Stimulated activated CD8-positive, alpha-beta memory T cell treated with anti-CD3 and anti-CD28 coated beads, Interleukin-12 subunit alpha, Interleukin-12 subunit beta, amount 100 ng/mL, for 24 hours (primary cell): ENCODE data around the gene CENATAC.
A peak's percentile ranks its signal among the peaks of the same experiment; 100 is the strongest.
"Not testable (repeated sequence)": the region's sequence is repeated elsewhere in the genome, so short reads cannot be mapped to it uniquely, and the experiment has no call there.

Experiments used
- DNase-seq: peaks from one replicate; pipeline ENCODE4 v3.0.0-alpha.2; 2020; ENCODE audit errors: extremely low read depth

The CENATAC gene

DNA sequence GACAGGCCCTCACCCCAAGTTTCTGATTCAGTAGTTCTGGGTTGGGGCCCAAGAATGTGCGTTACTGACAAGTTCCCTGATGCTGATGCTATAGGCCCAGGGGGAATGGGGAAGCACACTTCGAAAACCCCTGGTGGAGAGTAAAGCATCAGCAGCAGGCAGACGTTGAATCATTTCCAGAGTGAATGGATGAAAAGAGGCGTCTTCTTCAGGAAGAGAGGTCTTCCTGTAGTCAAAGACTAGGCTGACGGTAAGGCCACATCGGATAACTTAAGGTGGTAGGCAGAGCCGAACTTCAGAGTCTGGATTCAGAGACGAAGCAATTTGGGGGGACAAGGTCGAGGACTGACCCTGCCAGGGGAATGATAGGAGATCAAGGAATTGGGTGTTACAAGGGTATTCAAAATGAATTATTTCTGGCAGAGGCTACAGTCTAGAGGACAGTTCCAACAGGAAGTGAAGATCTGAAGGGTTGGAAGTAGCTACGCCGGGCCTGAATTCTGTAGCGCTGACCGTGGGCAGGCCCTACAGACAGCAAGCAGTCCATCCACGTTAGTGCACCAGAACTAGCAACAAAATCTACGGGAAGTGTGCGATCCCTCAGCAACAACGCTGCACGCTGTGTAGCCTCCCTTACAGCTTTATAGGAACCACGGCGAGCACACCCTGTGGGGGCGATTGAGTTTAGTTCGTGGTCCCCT, 862 bp upstream of the CENATAC start:
- no peak for DNase-seq

- DNase-seq: no peak
Measured at GRCh38 chr11:118998388-118998717, 415 bp downstream of the CENATAC start.

GRCh38 chr11:118998822-118999221, 884 bp downstream of the CENATAC start:
- no peak for DNase-seq

DNA sequence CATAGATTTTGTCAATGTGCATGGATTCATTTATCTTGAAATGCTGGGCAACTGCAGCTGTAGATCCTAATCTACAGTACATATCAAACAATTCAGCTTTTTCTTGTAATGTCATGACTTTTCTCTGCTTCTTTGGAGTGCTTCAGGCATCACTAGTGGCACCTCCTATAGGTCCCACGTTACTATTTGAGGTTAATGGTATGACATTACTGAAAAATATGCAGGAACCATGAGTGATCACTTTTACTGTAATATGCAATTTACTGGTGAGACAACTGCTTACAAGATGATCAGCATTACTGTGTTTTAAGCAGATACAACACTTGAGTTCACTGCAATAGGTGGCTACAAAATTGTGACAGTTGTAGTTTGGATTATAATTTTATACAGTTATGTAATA, 3.0 kb downstream of the CENATAC start:
- DNase-seq: no peak

DNA sequence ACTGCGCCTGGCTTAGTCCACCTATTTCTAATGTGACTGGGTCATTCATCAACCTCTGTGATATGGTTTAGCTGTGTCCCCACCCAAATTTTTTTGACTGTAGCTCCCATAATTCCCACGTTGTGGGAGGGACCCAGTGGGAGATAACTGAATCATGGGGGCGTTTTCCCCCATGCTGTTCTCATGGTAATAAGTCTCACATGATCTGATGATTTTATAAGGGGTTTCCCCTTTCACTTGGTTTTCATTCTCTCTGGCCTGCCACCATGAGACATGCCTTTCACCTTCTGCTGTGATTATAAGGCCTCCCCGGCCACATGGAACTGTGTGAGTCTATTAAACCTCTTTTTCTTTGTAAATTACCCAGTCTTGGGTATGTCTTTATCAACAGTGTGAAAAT, 8.7 kb downstream of the CENATAC start:
- DNase-seq: no peak

DNA sequence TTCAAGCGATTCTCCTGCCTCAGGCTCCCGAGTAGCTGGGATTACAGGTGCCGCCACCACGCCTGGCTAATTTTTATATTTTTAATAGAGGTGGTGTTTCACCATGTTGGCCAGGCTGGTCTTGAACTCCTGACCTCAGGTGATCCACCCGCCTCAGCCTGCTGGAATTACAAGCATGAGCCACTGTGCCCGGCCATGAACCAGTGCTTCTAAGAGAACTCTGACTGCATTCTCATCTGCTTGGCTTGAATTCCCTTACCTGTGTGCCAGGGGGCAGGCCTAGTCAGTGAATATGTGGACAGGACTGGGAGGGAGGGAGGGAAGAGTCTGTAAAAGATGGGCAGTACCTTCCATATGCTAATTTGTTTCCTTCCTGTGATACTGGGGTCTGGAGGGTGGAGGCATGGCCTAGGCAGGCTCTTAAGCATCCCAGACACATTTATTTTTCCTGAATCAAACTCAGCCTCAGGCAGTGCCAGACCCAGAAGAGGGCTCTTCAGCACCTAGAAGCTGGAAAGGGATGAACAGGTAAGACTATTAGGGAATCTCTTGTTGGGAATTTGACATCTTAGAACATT, 13.6 kb downstream of the CENATAC start:
- DNase-seq: no peak

GRCh38 chr11:119012629-119013170, 14.8 kb downstream of the CENATAC start:
- no peak for DNase-seq

GRCh38 chr11:119014209-119014924, 16.4 kb downstream of the CENATAC start:
- no peak for DNase-seq

- no peak for DNase-seq
Measured at GRCh38 chr11:119015054-119015611, 17.2 kb downstream of the CENATAC start.

DNA sequence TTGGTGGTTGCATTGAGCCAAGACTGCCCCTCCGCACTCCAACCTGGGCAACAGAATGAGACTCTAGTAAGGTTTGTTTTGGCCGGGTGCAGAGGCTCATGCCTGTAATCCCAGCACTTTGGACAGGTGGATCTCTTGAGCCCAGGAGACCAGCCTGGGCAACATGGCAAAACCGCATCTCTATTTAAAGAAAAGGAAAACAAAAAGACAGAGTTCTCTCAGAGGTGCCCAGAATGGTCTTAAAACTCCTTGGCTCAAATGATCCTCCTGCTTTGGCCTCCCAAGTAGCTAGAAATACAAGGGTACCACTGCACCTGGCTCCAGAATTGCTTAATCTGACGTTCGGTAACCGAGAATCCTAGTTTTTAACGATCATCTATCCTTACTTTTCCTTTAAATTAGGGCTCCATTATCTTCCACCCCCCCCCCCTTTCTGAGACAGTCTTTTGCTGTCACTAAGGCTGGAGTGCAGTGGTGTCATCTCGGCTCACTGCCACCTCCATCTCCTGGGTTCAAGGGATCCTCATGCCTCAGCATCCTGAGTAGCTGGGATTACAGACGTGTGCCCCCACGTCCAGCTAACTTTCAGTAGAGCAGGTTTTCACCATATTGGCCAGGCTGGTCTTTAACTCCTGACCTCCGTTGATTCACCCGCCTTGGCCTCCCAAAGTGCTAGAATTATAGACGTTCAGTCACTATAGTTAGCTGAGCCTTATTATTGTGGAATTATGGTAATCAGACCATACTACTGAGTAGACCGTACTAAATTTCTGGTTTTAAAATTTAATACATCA, 18.5 kb downstream of the CENATAC start:
- DNase-seq: no peak

DNA sequence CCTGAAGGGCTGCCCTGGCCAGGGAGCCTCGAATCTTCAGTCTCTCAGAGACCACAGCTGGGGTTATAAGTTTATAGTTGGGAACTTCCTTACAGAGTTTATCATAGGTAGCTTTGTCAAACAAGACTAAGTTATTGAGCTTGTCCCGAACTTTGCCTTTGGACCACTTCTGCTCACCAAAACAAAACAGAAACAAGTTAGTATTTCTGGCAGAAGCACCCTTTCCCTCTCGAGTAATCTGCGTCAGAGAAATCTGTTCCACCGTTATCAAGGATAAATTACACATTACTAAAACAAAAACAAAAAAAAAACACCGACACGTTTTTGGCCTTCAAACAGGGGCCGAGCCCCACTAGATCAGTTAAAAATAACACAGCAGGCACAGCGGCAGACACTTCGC, 19.4 kb downstream of the CENATAC start:
- not testable (repeated sequence) for DNase-seq

DNA sequence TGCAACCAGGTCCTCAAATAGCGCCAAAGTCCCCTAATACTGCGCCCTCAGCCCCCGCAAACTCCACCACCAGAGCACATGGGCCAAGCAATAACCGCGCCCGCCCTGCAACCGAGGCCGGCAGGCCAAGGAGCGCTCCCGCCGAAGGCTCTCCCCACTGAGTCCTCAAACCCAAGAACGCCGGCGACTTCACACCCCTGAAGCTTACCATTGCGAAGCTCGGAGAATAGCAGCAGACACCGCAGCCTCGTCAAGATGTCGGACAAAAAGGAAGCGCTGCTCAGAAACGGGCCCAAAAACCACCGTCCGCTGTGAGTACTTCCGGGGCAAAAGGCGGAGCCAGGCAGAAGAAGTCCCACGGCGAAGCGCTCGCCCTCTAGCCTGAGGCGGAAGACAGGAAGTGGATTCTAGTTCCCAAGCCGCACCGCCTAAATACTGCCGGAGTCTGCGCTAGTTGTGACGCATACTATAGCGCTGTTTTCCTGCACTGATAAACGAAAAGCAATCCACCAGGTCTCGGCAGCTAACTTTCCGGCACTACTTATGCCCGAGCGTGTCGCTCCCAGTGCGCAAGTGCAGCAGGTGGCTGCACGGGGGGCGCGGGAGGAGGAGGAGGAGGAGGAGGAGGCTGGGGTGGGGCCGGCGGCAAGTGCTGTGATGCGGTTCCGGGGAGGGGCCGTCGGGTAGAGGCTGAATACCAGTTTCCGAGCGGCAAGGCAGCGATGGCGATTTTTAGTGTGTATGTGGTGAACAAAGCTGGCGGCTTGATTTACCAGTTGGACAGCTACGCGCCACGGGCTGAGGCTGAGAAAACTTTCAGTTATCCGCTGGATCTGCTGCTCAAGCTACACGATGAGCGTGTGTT, 20.4 kb downstream of the CENATAC start, which contains the start of the genes RPS25 and TRAPPC4:
TSS of gene RPS25 (minus strand) at position 270 of the 865 bp plus-strand sequence. CDS start at position 211, 59 bp downstream.
TSS of gene TRAPPC4 (plus strand) at position 693 of the 865 bp plus-strand sequence. CDS start at position 723, 30 bp downstream.
- peak; percentile 89 for DNase-seq

DNA sequence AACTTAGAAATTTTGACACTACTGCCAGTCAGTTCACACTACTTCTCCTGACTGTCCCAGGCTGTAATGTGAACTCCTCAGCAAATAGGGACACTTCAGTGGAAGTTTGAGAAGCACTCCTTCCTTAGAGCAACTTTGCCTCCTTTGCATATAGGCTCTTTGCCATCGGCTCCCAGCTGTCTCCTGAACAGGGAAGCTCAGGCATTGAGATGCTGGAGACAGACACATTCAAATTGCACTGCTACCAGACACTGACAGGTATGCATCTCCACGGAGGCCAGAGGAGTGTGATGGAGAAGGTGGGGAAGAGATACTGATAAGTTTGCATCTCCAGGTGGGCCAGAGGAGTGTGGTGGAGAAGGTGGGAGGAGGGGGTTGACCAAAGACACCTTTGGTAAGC, 22.1 kb downstream of the CENATAC start:
- DNase-seq: no peak

- DNase-seq: no peak
Measured at GRCh38 chr11:119021631-119022030, 23.7 kb downstream of the CENATAC start.

DNA sequence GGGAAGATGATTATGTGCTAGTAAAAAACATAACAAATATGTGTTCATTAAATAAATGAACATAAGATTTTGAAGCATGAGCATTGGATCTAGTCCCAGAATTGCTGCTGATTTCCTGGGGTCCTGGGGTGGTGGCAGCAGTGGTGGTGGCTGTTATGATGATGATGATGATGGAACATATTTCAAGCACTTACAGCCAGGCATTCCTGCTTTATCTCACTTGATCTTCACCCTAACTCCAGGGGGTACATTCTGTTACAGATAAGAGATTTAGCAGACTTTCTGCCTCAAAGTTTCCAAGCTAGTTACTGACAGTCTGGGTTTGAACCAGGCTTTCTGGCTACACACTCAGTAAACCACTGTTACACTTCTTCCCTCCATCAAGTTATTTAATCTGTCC, 25.8 kb downstream of the CENATAC start:
- no peak for DNase-seq

DNA sequence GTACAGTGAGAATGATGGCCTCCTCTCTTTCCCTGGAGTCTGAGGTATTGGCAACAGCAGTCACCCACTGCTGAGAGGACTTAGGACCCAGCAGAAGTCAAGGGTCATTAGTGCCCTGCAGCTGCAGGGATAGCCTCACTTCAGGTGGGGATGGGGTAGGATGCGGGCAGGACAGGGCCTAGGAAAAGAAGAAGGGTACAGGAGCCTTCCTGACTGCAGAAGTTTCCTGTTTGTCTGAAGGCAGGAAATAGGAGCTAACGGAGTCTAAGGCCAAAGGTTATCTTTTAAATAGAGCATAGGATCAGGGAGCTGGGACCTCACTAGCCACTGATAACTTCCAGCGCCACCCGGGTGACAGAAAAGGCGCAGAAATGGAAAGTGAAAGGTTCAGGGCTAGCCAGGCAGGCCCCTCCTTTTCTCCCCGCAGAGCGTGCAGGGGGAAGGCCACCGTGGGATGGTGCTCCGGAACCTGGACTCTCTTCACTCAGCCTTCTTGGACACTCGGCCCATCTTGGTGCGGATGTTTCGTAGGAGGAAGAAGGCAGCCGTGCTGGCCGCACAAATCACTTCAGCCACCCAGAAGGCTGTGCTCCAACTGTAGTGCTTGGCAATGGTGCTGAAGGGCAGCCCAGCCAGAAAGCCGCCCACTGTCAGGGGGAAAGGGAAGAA, 26.6 kb downstream of the CENATAC start:
- DNase-seq: no peak

DNA sequence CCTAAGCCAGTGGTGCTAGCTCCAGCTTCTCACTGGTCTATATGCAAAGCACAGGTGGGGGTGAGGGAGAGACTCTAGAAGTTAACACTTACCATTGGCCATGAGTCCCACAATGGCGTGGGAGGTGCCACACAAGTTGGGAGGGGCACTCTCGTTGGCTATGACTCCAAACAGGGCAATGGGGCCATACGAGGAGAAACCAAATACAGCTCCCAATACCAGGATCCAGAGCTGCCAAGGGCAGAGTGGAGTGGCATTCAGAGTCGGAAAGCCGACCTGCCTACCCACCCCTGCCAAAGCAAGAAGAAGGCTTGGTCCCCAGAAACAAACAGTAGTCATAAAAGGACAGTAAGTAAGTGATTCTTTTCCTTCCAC, 27.1 kb downstream of the CENATAC start:
- no peak for DNase-seq

- no peak for DNase-seq
Measured at GRCh38 chr11:119025541-119025940, 27.6 kb downstream of the CENATAC start.

DNA sequence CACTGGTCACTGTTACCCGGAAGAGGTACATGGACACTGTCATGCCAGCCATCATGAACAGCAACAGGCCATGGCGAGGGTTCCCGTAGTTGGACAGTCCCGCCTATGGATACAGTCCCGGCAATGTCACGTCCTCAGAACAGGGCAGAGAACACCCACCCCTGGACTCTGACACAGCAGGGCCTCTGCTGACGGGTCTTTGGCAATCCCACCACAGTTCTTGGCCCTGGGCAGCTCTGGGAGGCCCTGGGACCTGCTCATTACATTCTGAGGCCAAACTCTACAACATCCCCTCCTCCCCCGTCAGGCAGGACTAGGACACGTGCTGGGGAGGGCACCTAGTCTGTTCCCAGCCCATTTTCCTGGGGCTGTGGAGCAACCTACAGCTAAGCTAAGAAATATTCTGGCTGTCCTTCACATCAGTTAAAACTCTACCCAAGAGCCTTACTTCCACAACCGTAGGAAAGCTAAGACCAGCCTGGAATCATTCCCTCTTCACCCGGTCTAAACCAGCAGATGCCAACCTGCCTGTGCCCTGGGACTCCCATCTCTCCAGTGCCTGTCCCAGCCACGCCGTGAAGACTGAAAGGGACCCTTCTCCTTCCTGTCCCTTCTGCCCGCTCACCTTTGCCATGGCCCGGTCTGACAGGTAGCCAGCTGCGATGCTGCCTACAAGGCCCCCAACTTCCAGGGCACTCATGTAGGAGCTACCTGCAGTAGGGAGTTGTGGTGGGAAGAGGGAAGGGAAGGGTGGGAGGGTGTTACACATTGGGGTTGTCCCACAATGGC, 28.2 kb downstream of the CENATAC start:
- no peak for DNase-seq
